Common myeloid progenitor, CD34-positive (primary cell): ENCODE results near the gene ARHGAP15.
"Not testable (repeated sequence)": the region's sequence is repeated elsewhere in the genome, so short reads cannot be mapped to it uniquely, and the experiment has no call there.

Source experiments
- CTCF ChIA-PET: fragments of 350-600 bp; sonication (Branson Sonifier 250); formaldehyde crosslinking; loops from one replicate; lab custom pipeline; 2021; ENCODE audit warnings: antibody characterized with exemption; lab: Charles Lee
- POLR2A ChIA-PET: fragments of 350-600 bp; sonication (Branson Sonifier 250); formaldehyde crosslinking; loops from one replicate; lab custom pipeline; 2021; ENCODE audit warnings: antibody characterized with exemption; lab: Charles Lee
- DNase-seq, 3 donors: peaks; one replicate each; pipeline versions ENCODE4 v3.0.0 to v3.0.0-alpha.2; 2013
- H3K27ac ChIP-seq, 2 experiments: 1 replicate in 1 of 2; 2 replicates in 1 of 2; pipeline ENCODE4 v1.7.0; 2013; ENCODE audit warnings: inconsistent platforms in 2 of 2, low read length in 2 of 2, mild to moderate bottlenecking in 2 of 2, low read depth in 1 of 2, moderate library complexity in 1 of 2; ENCODE audit not compliant: severe bottlenecking in 2 of 2, insufficient read depth in 1 of 2, poor library complexity in 1 of 2
- H3K27me3 ChIP-seq, 5 experiments: replicated peaks in 2 of 5; 1 replicate in 3 of 5; 2 replicates in 2 of 5; pipeline versions ENCODE4 v1.6.1 to v1.7.0; 2013; ENCODE audit warnings: low read length in 4 of 5, mild to moderate bottlenecking in 2 of 5, moderate library complexity in 2 of 5, inconsistent platforms in 1 of 5; ENCODE audit not compliant: insufficient read depth in 5 of 5, control insufficient read depth in 4 of 5
- H3K36me3 ChIP-seq, 4 experiments: 1 replicate in 2 of 4; 2 replicates in 2 of 4; pipeline versions ENCODE4 v1.6.1 to v1.7.0; 2013; ENCODE audit warnings: low read length in 3 of 4, control low read depth in 1 of 4, mild to moderate bottlenecking in 1 of 4; ENCODE audit not compliant: control insufficient read depth in 4 of 4, insufficient read depth in 4 of 4
- H3K4me1 ChIP-seq, 4 experiments: 1 replicate in 3 of 4; 2 replicates in 1 of 4; pipeline versions ENCODE4 v1.6.1 to v1.7.1; 2013; ENCODE audit warnings: low read length in 3 of 4, mild to moderate bottlenecking in 3 of 4, control low read depth in 1 of 4, inconsistent platforms in 1 of 4, moderate library complexity in 1 of 4; ENCODE audit not compliant: control insufficient read depth in 4 of 4, insufficient read depth in 4 of 4; ENCODE audit errors: control extremely low read depth in 1 of 4
- H3K4me3 ChIP-seq, 7 experiments: 1 replicate in 4 of 7; 2 replicates in 3 of 7; pipeline versions ENCODE4 v1.5.1 to v1.7.0; 2013; ENCODE audit warnings: mild to moderate bottlenecking in 7 of 7, low read length in 6 of 7, moderate library complexity in 6 of 7, inconsistent platforms in 2 of 7, low read depth in 2 of 7, control low read depth in 1 of 7; ENCODE audit not compliant: insufficient read depth in 4 of 7, control insufficient read depth in 1 of 7; ENCODE audit errors: extremely low read depth in 1 of 7
- H3K9me3 ChIP-seq, 5 experiments: 1 replicate in 4 of 5; 2 replicates in 1 of 5; pipeline versions ENCODE4 v1.6.1 to v1.7.1; 2013; ENCODE audit warnings: low read length in 4 of 5, mild to moderate bottlenecking in 2 of 5, inconsistent platforms in 1 of 5, low read depth in 1 of 5, moderate library complexity in 1 of 5; ENCODE audit not compliant: control insufficient read depth in 4 of 5, insufficient read depth in 2 of 5; ENCODE audit errors: control extremely low read depth in 1 of 5
- WGBS: methylation state at CpG from one replicate; pipeline ENCODE4 v1.1.5; 2013; ENCODE audit not compliant: insufficient coverage; 5-methylcytosine and 5-hydroxymethylcytosine counted together

Gene ARHGAP15

DNA sequence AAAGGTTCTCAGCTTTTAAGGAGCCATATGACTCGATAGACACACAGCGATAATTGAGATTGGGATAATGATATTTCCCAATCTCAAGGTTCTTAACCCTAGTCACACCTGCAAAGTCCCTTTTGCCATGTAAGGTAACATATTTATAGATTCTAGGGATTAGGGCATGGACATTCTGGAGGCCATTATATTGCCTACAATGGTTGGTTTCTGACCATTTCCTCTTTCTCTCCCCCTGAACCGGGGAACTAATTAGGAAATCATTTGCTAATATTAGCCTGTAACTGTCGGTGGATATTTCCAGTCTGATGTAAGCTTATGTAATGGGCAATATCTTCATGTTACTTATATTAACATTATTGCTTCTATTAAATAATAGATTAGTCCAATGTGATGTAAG, 40.8 kb upstream of the ARHGAP15 start:
- H3K27me3 ChIP-seq: no peaks in the 10 kb centered on the region
- no peak overlapping the region for H3K4me3 ChIP-seq
- no peak overlapping the region for H3K27ac ChIP-seq
- POLR2A ChIA-PET: no interaction called here
- no peaks in the 10 kb centered on the region for H3K36me3 ChIP-seq
- CTCF ChIA-PET: interaction anchor here (1.4 to 2.6 kb wide), 3 partner anchors 11 to 23 kb away, joined by 5 to 10 read pairs (median 7); no protein-coding TSS in a partner anchor
- no CpG with 5 or more reads among the region's 4 CpGs for WGBS
- DNase-seq: no peak
- H3K9me3 ChIP-seq: peaks cover 0 to 1% (median 0%) of the 10 kb centered on the region in 5 experiments
- peaks cover 0 to 3% (median 2%) of the 10 kb centered on the region in 4 experiments for H3K4me1 ChIP-seq

DNA sequence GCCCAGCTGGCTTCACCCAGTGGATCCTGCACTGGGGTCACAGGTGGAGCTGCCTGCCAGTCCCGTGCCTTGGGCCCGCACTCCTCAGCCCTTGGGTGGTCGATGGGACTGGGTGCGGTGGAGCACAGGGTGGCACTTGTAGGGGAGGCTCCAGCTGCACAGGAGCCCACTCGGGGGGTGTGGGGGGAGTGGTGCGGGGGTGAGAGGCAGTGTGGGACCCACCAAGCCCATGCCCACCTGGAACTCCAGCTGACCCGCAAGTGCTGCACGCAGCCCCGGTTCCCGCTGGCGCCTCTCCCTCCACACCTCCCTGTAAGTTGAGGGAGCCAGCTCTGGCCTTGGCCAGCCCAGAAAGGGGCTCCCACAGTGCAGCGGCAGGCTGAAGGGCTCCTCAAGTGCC, 39.7 kb upstream of the ARHGAP15 start:
- H3K36me3 ChIP-seq, H3K4me3 ChIP-seq, H3K9me3 ChIP-seq, H3K4me1 ChIP-seq, H3K27me3 ChIP-seq, DNase-seq, H3K27ac ChIP-seq, POLR2A ChIA-PET: not testable (repeated sequence)
- WGBS: 100% methylated on average over 1 of the region's 12 CpGs
- CTCF ChIA-PET: interaction anchor here (0.6 to 2.6 kb wide), 3 partner anchors 10 to 73 kb away, joined by 3 to 7 read pairs (median 5); no protein-coding TSS in a partner anchor

DNA sequence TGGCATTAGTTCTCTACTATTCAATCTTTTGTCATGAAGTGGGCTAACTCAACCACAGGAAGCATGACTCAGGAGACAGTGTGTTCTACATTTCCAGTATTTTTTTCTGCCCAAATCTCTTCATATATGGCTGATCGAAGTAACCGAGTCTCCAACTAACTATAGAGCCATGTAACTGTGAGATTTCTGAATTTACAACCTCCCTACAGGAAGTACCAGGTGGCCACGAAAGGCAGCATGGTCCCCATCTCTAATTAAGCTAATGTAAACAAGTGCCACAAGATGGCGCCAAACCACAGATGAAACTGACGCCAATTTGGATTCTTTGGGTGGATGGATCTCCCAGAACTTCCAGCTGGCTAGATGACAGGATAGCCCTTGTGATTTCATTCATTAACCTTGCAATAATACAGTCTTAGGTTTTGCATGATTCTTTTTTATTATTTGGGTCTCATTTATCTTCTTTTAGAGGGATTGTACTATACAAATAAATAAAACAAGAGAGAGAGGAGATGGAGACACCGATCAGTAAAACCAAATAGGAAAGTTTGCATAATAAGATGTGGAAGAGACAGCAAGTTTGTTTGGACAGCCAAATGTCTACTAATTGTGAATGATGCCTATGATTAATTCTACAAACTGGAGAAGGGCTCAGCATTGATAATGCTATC, 18.3 kb upstream of the ARHGAP15 start:
- Histone ChIP-seq H3K36me3 (no peaks in the 10 kb centered on the region), H3K27ac (peak overlapping the region in 1 of 2 experiments; percentile 70), H3K4me3 (peak overlapping the region in 5 of 7 experiments; percentile 21 to 64 (median 43)), H3K9me3 (peaks cover 0 to 1% (median 0%) of the 10 kb centered on the region in 5 experiments), H3K4me1 (peaks cover 5 to 9% (median 7%) of the 10 kb centered on the region in 4 experiments), H3K27me3 (no peaks in the 10 kb centered on the region)
- POLR2A ChIA-PET: interaction anchor here (1.0 kb wide), 1 partner anchor 21 kb away, joined by 3 read pairs; no protein-coding TSS in a partner anchor
- DNase-seq: peak; percentile 81 to 90 (median 88)
- WGBS: 20% methylated on average over 5 of the region's 6 CpGs
- CTCF ChIA-PET: interaction anchor here (0.7 to 7.9 kb wide), 24 partner anchors 8 to 280 kb away, joined by 3 to 89 read pairs (median 4); partner anchors contain the start of gene ARHGAP15

DNA sequence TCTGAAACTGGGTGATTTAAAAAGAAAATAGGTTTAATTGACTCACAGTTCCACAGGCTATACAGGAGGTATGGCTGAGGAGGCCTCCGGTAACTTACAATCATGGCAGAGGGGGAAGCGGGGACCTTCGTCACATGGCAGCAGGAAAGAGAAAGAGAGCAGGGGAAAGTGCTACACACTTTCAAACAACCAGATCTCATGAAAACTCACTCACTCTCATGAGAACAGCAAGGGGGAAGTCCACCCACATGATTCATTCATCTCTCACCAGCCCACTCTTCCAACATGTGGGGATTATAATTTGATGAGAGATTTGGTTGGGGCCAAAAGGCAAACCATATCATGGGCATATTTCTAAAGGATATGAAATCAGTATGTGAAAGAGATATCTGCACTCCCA, 12.0 kb upstream of the ARHGAP15 start:
- H3K9me3 ChIP-seq: no peaks in the 10 kb centered on the region
- WGBS: 80% methylated on average over 1 of the region's 3 CpGs
- no peaks in the 10 kb centered on the region for H3K36me3 ChIP-seq
- peaks cover 6 to 16% (median 12%) of the 10 kb centered on the region in 4 experiments for H3K4me1 ChIP-seq
- H3K27ac ChIP-seq: no peak overlapping the region
- POLR2A ChIA-PET: no interaction called here
- no peak for DNase-seq
- CTCF ChIA-PET: interaction anchor here (0.8 to 1.2 kb wide), 2 partner anchors 77 to 109 kb away, joined by 3 read pairs; no protein-coding TSS in a partner anchor
- no peak overlapping the region for H3K4me3 ChIP-seq
- H3K27me3 ChIP-seq: no peaks in the 10 kb centered on the region

DNA sequence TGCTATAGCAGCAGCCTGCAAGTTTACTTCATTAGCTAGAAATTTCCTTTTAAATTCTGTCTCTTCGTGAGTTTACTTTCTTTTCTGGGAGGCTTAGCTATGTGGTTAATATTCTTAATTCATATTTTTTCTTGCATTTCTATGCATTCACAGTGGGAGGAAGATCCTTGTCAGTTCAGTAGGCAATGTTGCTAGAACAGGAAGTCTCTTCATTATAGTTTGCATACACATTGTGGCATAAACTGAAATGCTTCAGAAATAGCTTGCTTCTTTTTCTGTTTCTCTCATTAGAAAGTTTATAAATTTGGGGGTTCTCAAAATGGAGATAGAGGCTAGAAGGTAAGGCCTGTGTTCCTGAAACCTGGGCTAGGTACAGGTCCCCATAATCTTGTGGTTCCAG, 8.1 kb upstream of the ARHGAP15 start:
- H3K9me3 ChIP-seq: no peaks in the 10 kb centered on the region
- ChIA-PET POLR2A (no interaction called here), CTCF (interaction anchor here (0.8 to 1.7 kb wide), 4 partner anchors 10 to 391 kb away, joined by 3 to 6 read pairs (median 4); no protein-coding TSS in a partner anchor)

DNA sequence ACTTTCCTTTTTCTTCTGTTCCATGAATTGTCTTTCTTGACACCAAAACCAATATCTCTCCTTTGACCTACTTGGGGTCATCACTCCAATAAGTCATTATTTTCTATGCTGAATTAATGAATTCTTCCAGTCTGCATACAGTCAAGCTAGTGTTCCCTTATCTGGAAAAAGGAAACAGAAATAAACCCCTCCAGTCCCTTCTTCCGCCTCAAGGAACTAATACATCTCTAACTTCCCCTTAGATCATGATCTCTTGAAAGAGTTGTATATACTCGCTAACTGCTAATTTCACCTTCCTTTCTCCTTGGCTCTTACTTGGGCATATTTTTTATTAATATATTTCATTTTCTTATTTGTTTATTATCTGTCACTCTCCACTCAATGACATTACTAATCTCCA, 7.3 kb upstream of the ARHGAP15 start:
- ChIA-PET POLR2A (no interaction called here), CTCF (interaction anchor here (1.7 to 7.5 kb wide), 2 partner anchors 10 to 39 kb away, joined by 5 to 63 read pairs; no protein-coding TSS in a partner anchor)
- WGBS: no CpG with 5 or more reads among the region's 2 CpGs
- Histone ChIP-seq H3K4me3 (peak overlapping the region in 1 of 7 experiments; percentile 2), H3K27me3 (no peaks in the 10 kb centered on the region), H3K36me3 (no peaks in the 10 kb centered on the region), H3K27ac (no peak overlapping the region), H3K4me1 (peaks cover 17 to 50% (median 27%) of the 10 kb centered on the region in 4 experiments), H3K9me3 (no peaks in the 10 kb centered on the region)
- peak; percentile 37 to 75 (median 52) for DNase-seq

More for the DNA sequence above, 8.1 kb upstream of the ARHGAP15 start:
- H3K4me3 ChIP-seq: peak overlapping the region in 2 of 7 experiments; percentile 33 to 48
- H3K27ac ChIP-seq: no peak overlapping the region
- H3K4me1 ChIP-seq: peaks cover 17 to 46% (median 27%) of the 10 kb centered on the region in 4 experiments
- no peaks in the 10 kb centered on the region for H3K36me3 ChIP-seq
- peak in 1 of 3 donors; percentile 44 for DNase-seq
- H3K27me3 ChIP-seq: no peaks in the 10 kb centered on the region
- WGBS: no CpG with 5 or more reads among the region's 1 CpG

DNA sequence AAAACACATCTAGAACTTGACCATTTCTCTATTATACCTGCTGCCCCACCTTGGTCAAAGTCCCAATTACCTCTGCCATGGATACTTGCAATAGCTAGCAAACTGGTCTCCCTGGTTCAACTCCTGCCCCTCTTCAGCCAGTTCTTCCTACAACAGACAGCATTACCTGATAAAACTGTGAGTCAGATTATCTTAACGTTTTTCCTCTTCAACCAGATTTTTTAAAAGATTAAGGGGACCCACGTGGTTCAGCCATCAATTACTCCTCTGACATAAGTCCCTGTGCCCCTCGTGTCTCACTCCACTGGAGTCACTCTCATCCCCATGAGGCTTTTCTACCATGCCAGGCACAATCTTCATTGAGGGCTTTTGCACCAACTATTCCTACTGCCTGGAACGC, 5.3 kb upstream of the ARHGAP15 start:
- peak in 2 of 3 donors; percentile 72 to 84 for DNase-seq
- Histone ChIP-seq H3K27ac (no peak overlapping the region), H3K27me3 (no peaks in the 10 kb centered on the region), H3K4me3 (no peak overlapping the region), H3K4me1 (peaks cover 27 to 67% (median 39%) of the 10 kb centered on the region in 4 experiments), H3K9me3 (no peaks in the 10 kb centered on the region), H3K36me3 (no peaks in the 10 kb centered on the region)
- POLR2A ChIA-PET: no interaction called here
- CTCF ChIA-PET: interaction anchor here (0.8 to 7.5 kb wide), 6 partner anchors 9 to 80 kb away, joined by 3 to 63 read pairs (median 4); no protein-coding TSS in a partner anchor
- WGBS: 30% methylated on average over 4 of the region's 4 CpGs
